K562 (cell line): ENCODE results near the gene C1RL. TPM values are rescaled to one million over a fixed set of nuclear protein-coding genes. Genes with fewer than 3 reads are reported as not detected.

Source experiments
- ARID1B ChIP-seq: fragments of 450-650 bp; IDR thresholded peaks from 2 replicates; pipeline ENCODE4 v1.6.1; 2016; ENCODE audit warnings: antibody characterized with exemption, mild to moderate bottlenecking, inconsistent platforms
- CBX2 ChIP-seq: fragments of 200-600 bp; sonication (generic); IDR thresholded peaks from one replicate; pipeline ENCODE4 v1.6.1; 2012; ENCODE audit warnings: mild to moderate bottlenecking, low read length, inconsistent platforms; ENCODE audit not compliant: insufficient read depth, poor library complexity, severe bottlenecking
- CTBP1 ChIP-seq: fragments of 450-650 bp; IDR thresholded peaks from 2 replicates; pipeline ENCODE4 v1.6.1; 2016; ENCODE audit warnings: borderline replicate concordance
- FOXA3 ChIP-seq, 2 experiments: fragments of 450-650 bp in 1 of 2; sonication (generic) in 1 of 2; formaldehyde crosslinking; IDR thresholded peaks in 1 of 2; conservative IDR thresholded peaks in 1 of 2; 2 replicates each; pipeline versions ENCODE4 v1.4.0 to v1.8.0; 2020 to 2022; ENCODE audit warnings: mild to moderate bottlenecking in 2 of 2, missing genetic modification reagents in 1 of 2
- FOXP1 ChIP-seq: sonication (generic); formaldehyde crosslinking; IDR thresholded peaks from 2 replicates; pipeline ENCODE4 v1.8.0; 2022; ENCODE audit warnings: mild to moderate bottlenecking, missing genetic modification reagents
- MAZ ChIP-seq, 2 experiments: fragments of 450-650 bp in 1 of 2; sonication (generic) in 1 of 2; formaldehyde crosslinking; IDR thresholded peaks in 1 of 2; conservative IDR thresholded peaks in 1 of 2; 2 replicates each; pipeline versions ENCODE4 v1.4.0 to v1.5.0; 2020; ENCODE audit warnings: mild to moderate bottlenecking in 1 of 2, missing genetic modification reagents in 1 of 2
- ZFX ChIP-seq: sonication (generic); formaldehyde crosslinking; IDR thresholded peaks from 2 replicates; pipeline ENCODE4 v1.8.0; 2022; ENCODE audit warnings: mild to moderate bottlenecking, missing genetic modification reagents, moderate library complexity
- ZNF668 ChIP-seq: fragments of 250-450 bp; sonication (Bioruptor Pico); IDR thresholded peaks from 2 replicates; pipeline ENCODE4 v1.8.0; 2022; ENCODE audit warnings: mild to moderate bottlenecking, inconsistent platforms
- polyA plus RNA-seq, 8 experiments: library from polyadenylated mRNA; depleted of rRNA in 4 of 8; stranded (reverse) in 5 of 8; unstranded in 3 of 8; fragments of >200 nt; fragmentation: Nextera tagmentation in 2 of 8; fragmentation: Illumina TruSeq in 1 of 8; extraction: Ambion mirVana in 2 of 8; extraction: Trizol in 1 of 8; gene quantifications; 2 replicates each; pipeline versions ENCODE4 v1.2.1 to v1.2.3, GENCODE V29; 2011 to 2014; ENCODE audit warnings: inconsistent platforms in 1 of 8, missing spikeins in 1 of 8
- total RNA-seq, 7 experiments: library from RNA; depleted of rRNA in 6 of 7; stranded (reverse); fragments of >200 nt in 6 of 7; fragmentation: Illumina TruSeq in 2 of 7; extraction: Trizol in 2 of 7; gene quantifications; 2 replicates each; pipeline versions ENCODE4 v1.2.1 to v1.2.3, GENCODE V29; 2011 to 2021; ENCODE audit warnings: low replicate concordance in 1 of 7
- TF ChIP-seq, protein P1 (sequence below): sonication (generic); formaldehyde crosslinking; IDR thresholded peaks from 2 replicates; pipeline ENCODE4 v1.8.0; 2023; ENCODE audit warnings: mild to moderate bottlenecking, missing genetic modification reagents
- TF ChIP-seq, protein P2 (sequence below): fragments of 450-650 bp; formaldehyde crosslinking; conservative IDR thresholded peaks from 2 replicates; pipeline ENCODE4 v1.4.0; 2022; ENCODE audit warnings: mild to moderate bottlenecking, missing genetic modification characterization

The C1RL gene
- total and polyA plus RNA-seq, 9 of the 15 experiments (the other 6 are each of a cell fraction or from before 2014, with no cell fraction given): 1.4 to 10.7 (median 8.0) TPM

DNA sequence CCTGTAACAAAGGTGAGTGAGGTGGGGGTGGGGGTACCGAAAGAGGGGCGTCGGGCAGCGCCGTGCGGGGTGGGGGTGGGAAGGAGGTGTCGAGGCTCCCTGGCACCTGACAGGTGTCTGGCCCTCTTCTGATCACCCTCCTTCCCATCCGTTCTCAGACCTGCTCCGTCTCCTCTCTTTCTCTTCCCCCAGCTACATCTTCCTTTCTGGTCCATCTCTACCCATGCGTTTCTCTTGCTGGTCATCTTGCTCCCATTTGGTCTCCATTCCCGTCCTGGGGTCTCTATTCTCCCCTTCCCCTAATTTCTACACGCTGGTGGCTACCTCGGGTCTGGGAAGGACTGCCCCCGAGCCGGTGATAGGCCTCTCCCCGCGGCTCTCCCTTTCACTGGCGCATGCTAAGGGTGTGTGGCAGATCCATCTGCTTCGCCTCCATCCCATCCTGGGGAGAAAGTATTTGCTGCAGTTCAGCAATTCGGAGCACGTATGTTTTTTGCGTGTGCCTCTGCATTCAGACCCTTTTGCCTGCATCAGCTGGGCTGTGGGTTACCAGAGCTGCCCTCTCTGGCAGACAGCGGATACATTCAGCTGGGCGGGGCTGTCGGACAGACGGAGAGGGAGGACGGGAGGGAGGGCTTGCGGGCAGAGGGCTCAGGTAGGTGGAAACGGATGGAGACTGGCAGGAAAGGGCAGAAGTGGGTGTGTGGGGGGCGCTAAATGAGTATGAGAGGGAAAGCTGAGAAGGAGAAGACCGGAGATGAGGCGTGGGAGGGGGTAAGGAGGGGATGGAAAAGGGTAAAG lies 21.9 kb upstream of the C1RL start (continued):
- TF ChIP-seq CTBP1 (peak; percentile 26; the same call in 1 of the 2 replicates), FOXA3 (CRISPR knock-in tag; conservative IDR thresholded peaks at IDR 0.05 in 1 of 2, IDR thresholded peaks at IDR 0.05 in 1 of 2) (no peak), ARID1B (0 out of 2 replicates have a peak, but pooled peaks have one; percentile 12), MAZ (CRISPR knock-in tag; conservative IDR thresholded peaks at IDR 0.05 in 1 of 2, IDR thresholded peaks at IDR 0.05 in 1 of 2) (peak in 1 of 2 experiments; percentile 47; a peak in 1 of 4 replicates), ZFX (CRISPR knock-in tag) (0 out of 2 replicates have a peak, but pooled peaks have one; percentile 13), CBX2 (no peak), ZNF668 (CRISPR knock-in tag) (no peak), FOXP1 (CRISPR knock-in tag) (no peak)
- TF ChIP-seq, protein P1, sequence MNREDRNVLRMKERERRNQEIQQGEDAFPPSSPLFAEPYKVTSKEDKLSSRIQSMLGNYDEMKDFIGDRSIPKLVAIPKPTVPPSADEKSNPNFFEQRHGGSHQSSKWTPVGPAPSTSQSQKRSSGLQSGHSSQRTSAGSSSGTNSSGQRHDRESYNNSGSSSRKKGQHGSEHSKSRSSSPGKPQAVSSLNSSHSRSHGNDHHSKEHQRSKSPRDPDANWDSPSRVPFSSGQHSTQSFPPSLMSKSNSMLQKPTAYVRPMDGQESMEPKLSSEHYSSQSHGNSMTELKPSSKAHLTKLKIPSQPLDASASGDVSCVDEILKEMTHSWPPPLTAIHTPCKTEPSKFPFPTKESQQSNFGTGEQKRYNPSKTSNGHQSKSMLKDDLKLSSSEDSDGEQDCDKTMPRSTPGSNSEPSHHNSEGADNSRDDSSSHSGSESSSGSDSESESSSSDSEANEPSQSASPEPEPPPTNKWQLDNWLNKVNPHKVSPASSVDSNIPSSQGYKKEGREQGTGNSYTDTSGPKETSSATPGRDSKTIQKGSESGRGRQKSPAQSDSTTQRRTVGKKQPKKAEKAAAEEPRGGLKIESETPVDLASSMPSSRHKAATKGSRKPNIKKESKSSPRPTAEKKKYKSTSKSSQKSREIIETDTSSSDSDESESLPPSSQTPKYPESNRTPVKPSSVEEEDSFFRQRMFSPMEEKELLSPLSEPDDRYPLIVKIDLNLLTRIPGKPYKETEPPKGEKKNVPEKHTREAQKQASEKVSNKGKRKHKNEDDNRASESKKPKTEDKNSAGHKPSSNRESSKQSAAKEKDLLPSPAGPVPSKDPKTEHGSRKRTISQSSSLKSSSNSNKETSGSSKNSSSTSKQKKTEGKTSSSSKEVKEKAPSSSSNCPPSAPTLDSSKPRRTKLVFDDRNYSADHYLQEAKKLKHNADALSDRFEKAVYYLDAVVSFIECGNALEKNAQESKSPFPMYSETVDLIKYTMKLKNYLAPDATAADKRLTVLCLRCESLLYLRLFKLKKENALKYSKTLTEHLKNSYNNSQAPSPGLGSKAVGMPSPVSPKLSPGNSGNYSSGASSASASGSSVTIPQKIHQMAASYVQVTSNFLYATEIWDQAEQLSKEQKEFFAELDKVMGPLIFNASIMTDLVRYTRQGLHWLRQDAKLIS: no peak
- TF ChIP-seq, protein P2, sequence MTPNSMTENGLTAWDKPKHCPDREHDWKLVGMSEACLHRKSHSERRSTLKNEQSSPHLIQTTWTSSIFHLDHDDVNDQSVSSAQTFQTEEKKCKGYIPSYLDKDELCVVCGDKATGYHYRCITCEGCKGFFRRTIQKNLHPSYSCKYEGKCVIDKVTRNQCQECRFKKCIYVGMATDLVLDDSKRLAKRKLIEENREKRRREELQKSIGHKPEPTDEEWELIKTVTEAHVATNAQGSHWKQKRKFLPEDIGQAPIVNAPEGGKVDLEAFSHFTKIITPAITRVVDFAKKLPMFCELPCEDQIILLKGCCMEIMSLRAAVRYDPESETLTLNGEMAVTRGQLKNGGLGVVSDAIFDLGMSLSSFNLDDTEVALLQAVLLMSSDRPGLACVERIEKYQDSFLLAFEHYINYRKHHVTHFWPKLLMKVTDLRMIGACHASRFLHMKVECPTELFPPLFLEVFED (CRISPR knock-in tag): peak; percentile 54; the same call in 1 of the 2 replicates
